ENCODE results near the gene EPAS1.
"Not testable (repeated sequence)": the region's sequence is repeated elsewhere in the genome, so short reads cannot be mapped to it uniquely, and the experiment has no call there.

Gene EPAS1

DNA sequence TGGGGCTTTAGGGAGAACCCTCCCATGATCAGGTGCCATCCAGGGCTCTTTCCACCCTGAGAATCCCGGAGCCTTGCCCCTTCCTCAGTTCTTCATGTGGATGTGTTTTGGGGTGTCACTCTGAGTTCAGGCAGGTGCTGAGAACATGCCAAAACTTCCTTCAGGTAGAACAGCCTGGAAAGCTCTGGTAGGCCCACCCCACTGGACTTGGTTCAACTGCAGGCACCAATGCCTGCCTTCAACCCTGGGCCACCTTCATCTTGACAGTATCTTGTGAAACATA is 85.8 kb downstream of the EPAS1 start:
- no peak for DNase-seq (ENCODE audit: low spot score)

- DNase-seq (ENCODE audit: low spot score) = no peak
These were observed 86.7 kb downstream of the EPAS1 start for GRCh38 chr2:46383784-46384456.

DNA sequence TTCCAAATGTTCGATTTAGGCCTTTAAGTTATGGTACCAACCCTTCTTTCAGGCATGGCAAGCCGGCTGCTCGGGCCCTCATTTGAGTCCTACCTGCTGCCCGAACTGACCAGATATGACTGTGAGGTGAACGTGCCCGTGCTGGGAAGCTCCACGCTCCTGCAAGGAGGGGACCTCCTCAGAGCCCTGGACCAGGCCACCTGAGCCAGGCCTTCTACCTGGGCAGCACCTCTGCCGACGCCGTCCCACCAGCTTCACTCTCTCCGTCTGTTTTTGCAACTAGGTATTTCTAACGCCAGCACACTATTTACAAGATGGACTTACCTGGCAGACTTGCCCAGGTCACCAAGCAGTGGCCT is 87.2 kb downstream of the EPAS1 start:
- DNase-seq (ENCODE audit: low spot score) = no peak

DNA sequence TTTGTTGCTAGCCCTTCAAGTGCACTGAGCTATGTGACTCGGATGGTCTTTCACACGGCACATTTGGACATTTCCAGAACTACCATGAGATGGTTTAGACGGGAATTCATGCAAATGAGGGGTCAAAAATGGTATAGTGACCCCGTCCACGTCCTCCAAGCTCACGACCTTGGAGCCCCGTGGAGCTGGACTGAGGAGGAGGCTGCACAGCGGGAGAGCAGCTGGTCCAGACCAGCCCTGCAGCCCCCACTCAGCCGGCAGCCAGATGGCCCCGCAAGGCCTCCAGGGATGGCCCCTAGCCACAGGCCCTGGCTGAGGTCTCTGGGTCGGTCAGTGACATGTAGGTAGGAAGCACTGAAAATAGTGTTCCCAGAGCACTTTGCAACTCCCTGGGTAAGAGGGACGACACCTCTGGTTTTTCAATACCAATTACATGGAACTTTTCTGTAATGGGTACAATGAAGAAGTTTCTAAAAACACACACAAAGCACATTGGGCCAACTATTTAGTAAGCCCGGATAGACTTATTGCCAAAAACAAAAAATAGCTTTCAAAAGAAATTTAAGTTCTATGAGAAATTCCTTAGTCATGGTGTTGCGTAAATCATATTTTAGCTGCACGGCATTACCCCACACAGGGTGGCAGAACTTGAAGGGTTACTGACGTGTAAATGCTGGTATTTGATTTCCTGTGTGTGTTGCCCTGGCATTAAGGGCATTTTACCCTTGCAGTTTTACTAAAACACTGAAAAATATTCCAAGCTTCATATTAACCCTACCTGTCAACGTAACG is 88.8 kb downstream of the EPAS1 start:
- no peak for DNase-seq (ENCODE audit: low spot score)

DNA sequence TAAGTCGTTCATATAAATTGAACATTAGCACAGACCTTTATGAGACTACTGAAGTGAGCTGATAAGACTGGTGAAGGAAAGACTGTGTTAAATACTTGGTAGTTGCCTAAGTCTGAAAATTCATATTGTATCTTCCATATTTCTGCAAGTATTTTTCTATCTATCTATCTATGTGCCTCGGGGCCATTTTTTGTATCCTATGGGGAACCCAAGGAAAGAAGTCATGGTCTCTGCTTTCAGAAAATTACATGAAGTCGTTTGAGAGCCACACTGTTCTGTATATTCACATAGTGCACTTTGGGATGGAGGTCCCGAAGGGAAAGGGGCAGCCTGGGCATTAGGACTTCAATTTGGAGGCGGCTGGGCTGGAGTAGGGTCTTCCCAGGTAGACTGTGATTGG is 89.6 kb downstream of the EPAS1 start:
- DNase-seq (ENCODE audit: low spot score) = no peak

DNA sequence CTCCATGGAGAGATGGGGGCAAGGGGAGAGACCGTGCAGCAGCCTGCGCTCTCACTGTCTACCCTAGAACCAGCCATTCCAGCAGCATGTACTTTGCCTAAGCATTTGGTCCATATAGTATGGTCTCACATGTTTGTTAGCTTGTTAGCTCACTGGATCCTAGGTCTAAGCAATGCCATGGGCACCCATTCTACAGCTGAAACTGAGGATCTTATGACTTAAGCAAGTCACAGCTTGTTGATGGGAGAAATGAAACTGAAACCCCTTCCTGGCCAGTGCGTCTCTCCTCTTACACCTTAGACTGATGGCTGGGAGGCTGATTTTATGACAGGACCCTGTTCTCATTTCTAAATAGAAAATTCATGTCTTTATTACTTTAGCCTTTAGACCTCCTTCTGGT is 90.1 kb downstream of the EPAS1 start:
- no peak for DNase-seq (ENCODE audit: low spot score)

- DNase-seq (ENCODE audit: low spot score) = no peak
These were observed 90.8 kb downstream of the EPAS1 start for GRCh38 chr2:46387886-46388515.

GRCh38 chr2:46388881-46389280 is 91.7 kb downstream of the EPAS1 start:
- DNase-seq (ENCODE audit: low spot score) = no peak

- DNase-seq (ENCODE audit: low spot score) = no peak
These were observed 92.3 kb downstream of the EPAS1 start for GRCh38 chr2:46389417-46389916.

DNA sequence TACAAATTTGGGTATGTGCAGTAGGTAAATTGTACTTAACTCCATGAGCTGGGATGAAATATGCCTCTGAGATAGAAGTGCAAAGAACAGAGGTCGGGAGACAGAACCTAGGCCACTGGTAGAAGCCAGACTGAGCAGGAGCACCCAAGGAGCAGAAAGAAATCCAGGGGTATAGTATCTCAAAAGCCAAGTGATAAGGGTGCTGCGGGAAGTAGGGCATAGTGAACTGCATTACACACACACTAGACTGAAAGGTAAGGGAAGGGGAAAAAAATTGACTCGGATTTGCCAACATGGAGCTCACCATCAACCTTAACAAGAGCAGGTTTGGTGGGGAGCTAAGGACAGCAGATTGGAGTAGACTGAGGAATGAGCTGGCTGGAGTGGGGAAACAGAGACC is 92.8 kb downstream of the EPAS1 start:
- DNase-seq (ENCODE audit: low spot score) = no peak

- no peak for DNase-seq (ENCODE audit: low spot score)
These were observed 93.7 kb downstream of the EPAS1 start for GRCh38 chr2:46390901-46391395.

DNA sequence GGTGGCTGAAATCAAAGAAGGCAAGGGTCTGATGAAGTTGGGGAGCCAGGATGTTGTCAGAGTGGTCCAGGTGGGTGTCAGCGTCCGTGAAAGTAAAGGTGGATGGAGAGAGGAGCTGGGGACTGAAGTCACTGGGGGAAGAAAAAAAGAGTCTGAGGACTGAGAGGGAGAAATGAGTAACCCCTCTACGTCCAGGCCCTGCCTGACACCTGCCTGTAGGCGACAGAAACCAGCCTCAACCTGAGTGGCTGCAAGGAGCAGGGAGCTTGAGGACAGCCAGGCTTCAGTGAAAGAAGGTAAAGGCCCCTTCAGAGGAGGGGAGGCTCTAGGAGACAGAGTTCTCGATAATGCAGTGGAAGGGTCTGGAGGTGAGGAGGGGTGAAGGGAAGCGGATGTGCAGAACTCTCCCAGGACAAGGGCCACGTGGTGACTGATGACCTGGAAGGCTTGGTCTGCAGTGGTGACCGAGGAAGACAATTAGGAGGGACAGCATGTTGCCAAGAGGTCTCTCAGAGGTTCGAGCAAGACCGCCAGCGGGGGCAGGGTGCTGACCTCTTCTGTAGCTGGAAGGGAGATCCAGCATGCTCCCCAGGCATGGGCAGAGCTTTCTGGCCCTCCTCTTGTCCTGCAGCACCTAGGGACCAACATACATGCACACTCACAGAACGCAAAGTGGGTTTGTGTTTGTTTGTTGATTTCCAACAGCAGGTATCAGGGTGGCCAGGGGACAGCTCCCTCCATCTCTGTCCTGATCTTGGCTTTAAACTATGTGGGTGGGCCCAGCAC is 95.5 kb downstream of the EPAS1 start:
- DNase-seq (ENCODE audit: low spot score) = no peak

DNA sequence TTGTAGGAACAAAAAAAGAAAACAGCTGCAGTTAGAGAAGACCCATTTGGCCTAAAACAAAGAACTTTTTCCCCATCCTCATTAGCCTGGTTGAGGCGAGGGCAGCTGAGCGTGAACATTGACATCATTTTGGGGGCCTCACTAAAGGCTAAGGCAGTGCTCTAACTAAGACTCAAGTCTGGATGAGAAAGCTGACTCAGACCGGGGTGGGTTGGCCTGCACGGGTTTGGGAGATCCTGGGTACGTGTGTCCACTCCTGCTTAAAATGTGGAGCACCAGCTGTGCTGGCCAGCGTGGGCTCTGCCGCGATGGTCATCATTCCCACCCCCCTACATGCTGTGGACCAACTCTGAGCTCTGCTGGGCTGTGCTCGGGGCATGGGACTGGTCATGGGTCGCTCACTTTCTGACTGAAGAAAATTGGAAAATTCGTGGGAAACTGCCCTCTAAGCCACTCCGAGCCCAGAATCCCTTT is 96.2 kb downstream of the EPAS1 start:
- no peak for DNase-seq (ENCODE audit: low spot score)

DNA sequence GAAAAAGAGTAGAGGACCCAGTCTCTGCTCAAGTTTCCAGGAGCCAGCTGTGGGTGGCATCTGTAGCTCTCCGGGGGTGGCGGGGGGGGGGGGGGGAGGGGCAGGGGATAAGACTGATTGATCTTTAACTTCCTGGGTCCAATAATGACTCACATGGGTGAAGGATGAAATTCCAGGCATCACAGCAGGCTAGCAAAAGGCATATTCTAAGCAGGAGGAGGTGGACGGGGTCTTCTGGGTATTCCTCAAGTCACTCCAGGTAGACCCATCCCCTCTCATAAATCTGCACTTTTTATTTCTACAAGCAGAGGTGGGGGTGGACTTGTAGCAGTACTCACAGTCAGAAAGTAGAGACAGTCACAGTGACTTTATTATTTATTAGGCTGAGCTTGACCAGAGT is 96.7 kb downstream of the EPAS1 start:
- no peak for DNase-seq (ENCODE audit: low spot score)

GRCh38 chr2:46394649-46395510 is 97.7 kb downstream of the EPAS1 start:
- peak; percentile 37 for DNase-seq (ENCODE audit: low spot score)

DNA sequence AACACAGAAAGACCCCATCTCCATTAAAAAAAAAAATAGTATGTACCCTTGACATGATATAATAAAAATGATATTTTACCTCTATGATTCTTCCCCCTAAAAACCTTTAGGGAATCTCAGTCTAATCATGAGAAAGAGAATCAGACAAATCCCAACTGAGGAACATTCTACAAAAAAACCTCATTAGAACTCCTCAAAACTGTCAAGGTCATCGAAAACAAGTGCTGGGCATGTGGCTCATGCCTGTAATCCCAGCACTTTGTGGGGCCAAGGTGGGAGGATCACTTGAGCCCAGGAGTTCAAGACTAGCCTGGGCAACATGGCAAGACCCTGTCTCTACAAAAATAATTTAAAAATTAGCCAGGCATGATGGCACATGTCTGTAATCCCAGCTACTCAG is 98.5 kb downstream of the EPAS1 start:
- not testable (repeated sequence) for DNase-seq (ENCODE audit: low spot score)

- DNase-seq (ENCODE audit: low spot score) = no peak
These were observed 102.8 kb downstream of the EPAS1 start for GRCh38 chr2:46400016-46400415.

GRCh38 chr2:46402874-46403273 is 105.7 kb downstream of the EPAS1 start:
- DNase-seq (ENCODE audit: low spot score) = no peak

DNA sequence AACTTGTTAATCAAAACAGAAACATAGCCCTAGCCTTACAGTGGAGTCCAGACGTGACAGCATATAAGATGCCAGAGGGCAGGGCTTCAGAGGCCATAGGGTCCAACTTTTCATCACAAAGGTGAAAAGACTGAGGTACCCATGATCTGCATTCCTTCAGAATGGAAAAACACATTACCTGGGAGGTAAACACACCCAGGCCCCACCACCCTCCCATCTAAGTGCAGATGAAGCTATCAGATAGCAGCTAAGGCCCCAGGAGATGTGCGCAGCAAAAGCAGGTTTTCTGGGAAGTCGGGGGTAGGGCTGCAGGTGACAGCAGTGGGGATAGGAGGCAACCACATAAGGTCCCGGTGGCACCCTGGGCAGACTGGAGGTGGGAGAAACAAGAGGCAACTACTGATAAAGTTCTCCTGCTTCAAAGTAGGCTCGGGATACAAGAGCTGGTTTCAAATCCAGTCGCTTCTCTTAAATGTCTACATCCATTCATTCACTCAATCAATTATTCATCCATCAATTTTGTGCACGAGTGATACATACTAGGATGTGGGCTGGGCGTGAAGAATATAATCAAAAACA is 107.1 kb downstream of the EPAS1 start:
- no peak for DNase-seq (ENCODE audit: low spot score)

DNA sequence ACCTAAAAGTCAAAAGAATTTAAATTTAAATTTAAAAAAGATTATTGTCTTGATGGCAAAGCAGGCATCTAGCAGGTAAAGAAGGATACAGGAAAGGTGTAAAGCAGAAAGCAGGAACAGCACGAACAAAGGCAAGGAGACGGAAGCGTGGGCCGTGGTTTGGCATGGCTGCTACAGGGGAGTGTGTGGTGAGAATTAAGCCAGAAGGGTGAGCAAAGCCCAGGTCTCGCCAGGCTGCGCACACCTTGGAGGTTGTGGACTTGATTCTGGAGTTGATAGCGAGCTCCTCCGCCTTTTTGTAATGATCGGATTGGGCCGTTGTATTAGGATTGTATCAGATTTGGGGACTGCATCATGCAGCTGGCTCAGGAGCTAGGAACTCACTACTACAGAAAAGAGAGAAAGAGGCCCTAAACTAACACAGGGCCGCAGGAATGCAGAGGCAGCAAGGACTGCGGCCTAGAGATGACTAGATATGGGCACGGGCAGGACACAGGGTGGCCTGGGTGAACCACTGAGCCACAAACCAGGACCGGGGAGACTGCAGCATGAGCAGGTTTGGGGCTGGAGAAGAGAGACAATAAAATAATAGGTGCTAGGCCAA is 110.7 kb downstream of the EPAS1 start:
- DNase-seq (ENCODE audit: low spot score) = no peak

DNA sequence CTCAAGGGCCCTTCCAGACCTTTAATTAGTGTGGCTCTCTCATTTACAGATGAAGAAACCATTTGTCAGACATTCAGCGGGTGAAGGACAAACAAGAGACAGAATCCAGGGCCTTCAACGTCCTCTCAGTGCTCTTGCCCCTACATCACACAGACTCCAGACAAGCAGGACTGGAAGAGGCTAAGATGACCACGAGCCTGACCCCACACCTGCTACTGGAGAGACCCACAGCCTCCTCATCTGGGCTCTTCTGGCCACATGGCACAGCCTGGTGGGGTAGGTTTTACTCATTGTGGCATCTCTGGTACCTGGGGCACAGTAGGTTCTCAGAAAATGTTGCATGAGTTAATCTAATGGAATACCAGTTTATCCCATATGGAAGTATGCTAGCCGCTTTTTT is 112.5 kb downstream of the EPAS1 start:
- DNase-seq (ENCODE audit: low spot score) = no peak
